Heart left ventricle (tissue), 16 donors: ENCODE data around the gene DPYSL3. TPM values are rescaled to one million over a fixed set of nuclear protein-coding genes. Genes with fewer than 3 reads are reported as not detected.

Experiments used
- ATAC-seq, 4 donors: fragments of 200-7000 bp; cut with Tn5 transposase; one replicate each; pipeline ENCODE4 v1.9.1; 2020 to 2022; ENCODE audit warnings: moderate library complexity in 4 of 4, mild to moderate bottlenecking in 3 of 4, moderate number of reproducible peaks in 1 of 4
- DNase-seq, 5 donors: peaks; one replicate each; pipeline ENCODE4 v3.0.0-alpha.2; 2020
- H3K27ac ChIP-seq, 12 donors: fragments of 200-600 bp; sonication (generic) in 4 of 12; one replicate each; pipeline versions ENCODE4 v1.5.0 to v1.8.0; 2016 to 2022; ENCODE audit warnings: mild to moderate bottlenecking in 2 of 12
- H3K27me3 ChIP-seq, 9 donors: fragments of 200-600 bp; sonication (generic) in 2 of 9; one replicate each; pipeline versions ENCODE4 v1.5.1 to v1.8.0; 2016 to 2022; ENCODE audit warnings: mild to moderate bottlenecking in 3 of 9
- H3K36me3 ChIP-seq, 9 donors: fragments of 200-600 bp; sonication (generic) in 2 of 9; one replicate each; pipeline versions ENCODE4 v1.5.0 to v1.8.0; 2018 to 2022; ENCODE audit warnings: mild to moderate bottlenecking in 2 of 9
- H3K4me1 ChIP-seq, 12 donors: fragments of 200-600 bp; sonication (generic) in 4 of 12; one replicate each; pipeline versions ENCODE4 v1.5.0 to v1.8.0; 2016 to 2022; ENCODE audit warnings: mild to moderate bottlenecking in 3 of 12
- H3K4me3 ChIP-seq, 12 donors: fragments of 200-600 bp; sonication (generic) in 4 of 12; one replicate each; pipeline versions ENCODE4 v1.5.0 to v1.8.0; 2017 to 2022; ENCODE audit warnings: mild to moderate bottlenecking in 9 of 12, moderate library complexity in 4 of 12
- H3K9me3 ChIP-seq, 12 donors: fragments of 200-600 bp; sonication (generic) in 4 of 12; one replicate each; pipeline versions ENCODE4 v1.5.0 to v1.8.0; 2016 to 2022; ENCODE audit warnings: mild to moderate bottlenecking in 1 of 12
- POLR2A ChIP-seq, 2 donors: fragments of 450-650 bp; IDR thresholded peaks; one replicate each; pipeline ENCODE4 v1.6.1; 2017; ENCODE audit warnings: antibody characterized with exemption in 2 of 2, mild to moderate bottlenecking in 2 of 2, moderate library complexity in 2 of 2
- WGBS, 4 donors: extraction: QIAGEN DNeasy Blood & Tissue Kit in 2 of 4; methylation state at CpG; one replicate each; pipeline versions ENCODE4 v1.1.5 to v1.1.7; 2013 to 2018; 5-methylcytosine and 5-hydroxymethylcytosine counted together
- intact Hi-C, 10 donors: fragments of 100-400 bp; cut with DNase I; formaldehyde crosslinking; loops; one replicate each; pipeline versions ENCODE4 v1.11.1 to v1.14.2; 2022
- polyA plus RNA-seq, 2 donors: library from polyadenylated mRNA; stranded (reverse); fragments of 200-250 nt; gene quantifications; one replicate each; pipeline ENCODE4 v1.2.3, GENCODE V29; 2013
- total RNA-seq, 9 donors: library from RNA; depleted of rRNA in 2 of 9; stranded (reverse); fragments of >200 nt in 2 of 9; fragmentation: NEBNext Ultra II Directional in 3 of 9; extraction: Animal tissue kit (Norgen Biotek cat#: 25700) in 3 of 9; gene quantifications; one replicate each; pipeline versions ENCODE4 v1.1.0 to v1.2.4, GENCODE V29; 2016 to 2023
- TF ChIP-seq, protein P1 (sequence below), 12 donors: fragments of 200-600 bp; sonication (generic) in 4 of 12; IDR thresholded peaks; one replicate each; pipeline versions ENCODE4 v1.5.0 to v1.8.0; 2018 to 2022; ENCODE audit warnings: antibody characterized with exemption in 12 of 12, mild to moderate bottlenecking in 5 of 12
- donor health status: ischemic (EF 13 %, LVEDD 7.1; RV severe dilation, severe dysfunction).
- donor health status: healthy with polysubstance abuse.
- donor health status: DM: no; HTN: yes; CAD: no.
- donor health status: DM: no; HTN: no; CAD: no.
- donor health status: ischemic (EF 25% LVEDD 6.9; RV normal size, moderate dysfunction).
- donor health status: ischemic (EF 25% LVEDD 5.7; RV mildly dilated, moderate dysfunction).
- donor health status: healthy.
- donor health status: DM: yes; HTN: yes; CAD: no.
- donor health status: ischemic (EF 35%, LVEDD 5.7; RV mildly dilated, moderate dysfunction).
- donor health status: nonischemic (EF 11% LVEDD 7.7; RV severe dilation, severe dysfunction).
- donor health status: DM: yes; HTN: yes; CAD: no.
- donor health status: PGD.
- donor health status: ischemic (EF 29% LVEDD 5.4; RV normal size, mild dysfunction).
- donor health status: nonischemic (EF 23%, LVEDD 6.1; RV moderate dilation, normal function).

The DPYSL3 gene
- total and polyA plus RNA-seq, 11 donors = 7.9 to 54.7 (median 20.6) TPM

DNA sequence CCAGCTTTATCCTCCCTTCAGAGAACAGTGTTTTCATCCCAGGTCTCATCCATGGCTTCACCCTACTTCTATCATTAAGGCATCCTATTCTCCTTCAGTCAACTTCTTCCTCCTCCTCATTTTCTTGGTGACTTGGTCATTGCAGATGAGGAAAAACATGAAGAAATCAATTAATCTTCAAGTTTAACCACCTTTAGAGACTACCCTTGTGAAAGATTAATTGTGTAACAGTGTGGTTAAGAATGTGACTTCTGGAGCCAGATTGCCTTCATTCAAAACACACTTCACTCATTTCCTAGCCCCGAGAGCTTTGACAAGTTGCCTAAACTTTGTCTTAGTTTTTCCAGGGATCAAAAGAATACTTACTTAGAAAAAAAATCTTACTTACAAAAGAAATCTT lies 165.0 kb downstream of the DPYSL3 start:
- DNase-seq (no peak), ATAC-seq (no peak)
- intact Hi-C loops = no loop called here
- H3K9me3 ChIP-seq = no peaks in the 10 kb centered on the region
- no peak overlapping the region for H3K27ac ChIP-seq
- whole genome bisulfite sequencing, 4 donors = 29 to 39% (median 33%) methylated on average over 1 of the region's 1 CpG
- H3K27me3 ChIP-seq = no peaks in the 10 kb centered on the region
- no peaks in the 10 kb centered on the region for H3K4me1 ChIP-seq
- no peaks in the 10 kb centered on the region for H3K36me3 ChIP-seq
- no peak overlapping the region for H3K4me3 ChIP-seq
- TF ChIP-seq, protein P1, sequence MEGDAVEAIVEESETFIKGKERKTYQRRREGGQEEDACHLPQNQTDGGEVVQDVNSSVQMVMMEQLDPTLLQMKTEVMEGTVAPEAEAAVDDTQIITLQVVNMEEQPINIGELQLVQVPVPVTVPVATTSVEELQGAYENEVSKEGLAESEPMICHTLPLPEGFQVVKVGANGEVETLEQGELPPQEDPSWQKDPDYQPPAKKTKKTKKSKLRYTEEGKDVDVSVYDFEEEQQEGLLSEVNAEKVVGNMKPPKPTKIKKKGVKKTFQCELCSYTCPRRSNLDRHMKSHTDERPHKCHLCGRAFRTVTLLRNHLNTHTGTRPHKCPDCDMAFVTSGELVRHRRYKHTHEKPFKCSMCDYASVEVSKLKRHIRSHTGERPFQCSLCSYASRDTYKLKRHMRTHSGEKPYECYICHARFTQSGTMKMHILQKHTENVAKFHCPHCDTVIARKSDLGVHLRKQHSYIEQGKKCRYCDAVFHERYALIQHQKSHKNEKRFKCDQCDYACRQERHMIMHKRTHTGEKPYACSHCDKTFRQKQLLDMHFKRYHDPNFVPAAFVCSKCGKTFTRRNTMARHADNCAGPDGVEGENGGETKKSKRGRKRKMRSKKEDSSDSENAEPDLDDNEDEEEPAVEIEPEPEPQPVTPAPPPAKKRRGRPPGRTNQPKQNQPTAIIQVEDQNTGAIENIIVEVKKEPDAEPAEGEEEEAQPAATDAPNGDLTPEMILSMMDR (IDR thresholded peaks at IDR 0.05) = no peak
- no peak for TF ChIP-seq POLR2A (IDR thresholded peaks at IDR 0.05)

GRCh38 chr5:147341345-147341744 lies 168.5 kb downstream of the DPYSL3 start:
- Histone ChIP-seq H3K27ac (no peak overlapping the region), H3K36me3 (no peaks in the 10 kb centered on the region), H3K4me3 (no peak overlapping the region), H3K4me1 (no peaks in the 10 kb centered on the region), H3K27me3 (peaks cover 0 to 4% (median 0%) of the 10 kb centered on the region in 9 donors), H3K9me3 (peaks cover 0 to 12% (median 0%) of the 10 kb centered on the region in 12 donors)
- intact Hi-C loops = no loop called here
- TF ChIP-seq POLR2A (IDR thresholded peaks at IDR 0.05) = no peak
- TF ChIP-seq, protein P1 (IDR thresholded peaks at IDR 0.05) = no peak
- no peak for ATAC-seq
- no peak for DNase-seq

- intact Hi-C loops = no loop called here
- H3K4me3 ChIP-seq = no peak overlapping the region
- ATAC-seq (no peak), DNase-seq (no peak)
- H3K27me3 ChIP-seq = peaks cover 0 to 4% (median 0%) of the 10 kb centered on the region in 9 donors
- H3K27ac ChIP-seq = no peak overlapping the region
- WGBS, 4 donors = 67 to 81% (median 80%) methylated on average over 1 of the region's 1 CpG
- no peaks in the 10 kb centered on the region for H3K36me3 ChIP-seq
- TF ChIP-seq, protein P1 (IDR thresholded peaks at IDR 0.05) = no peak
- no peak for TF ChIP-seq POLR2A (IDR thresholded peaks at IDR 0.05)
- no peaks in the 10 kb centered on the region for H3K4me1 ChIP-seq
- peaks cover 0 to 12% (median 0%) of the 10 kb centered on the region in 12 donors for H3K9me3 ChIP-seq
These were observed 168.9 kb downstream of the DPYSL3 start for GRCh38 chr5:147340941-147341340.
